ENCODE data around the gene KCNMA1.

The KCNMA1 gene

GRCh38 chr10:76990561-76990960 lies 647.0 kb downstream of the KCNMA1 start:
- no peak for DNase-seq (ENCODE audit: low read depth in 2 of 2)

GRCh38 chr10:76984559-76985443 lies 652.8 kb downstream of the KCNMA1 start:
- peak; percentile 42 to 44 for DNase-seq (ENCODE audit: low read depth in 2 of 2)

- no peak for DNase-seq (ENCODE audit: low read depth in 2 of 2)
Measured at GRCh38 chr10:76983624-76984023, 654.0 kb downstream of the KCNMA1 start.

DNA sequence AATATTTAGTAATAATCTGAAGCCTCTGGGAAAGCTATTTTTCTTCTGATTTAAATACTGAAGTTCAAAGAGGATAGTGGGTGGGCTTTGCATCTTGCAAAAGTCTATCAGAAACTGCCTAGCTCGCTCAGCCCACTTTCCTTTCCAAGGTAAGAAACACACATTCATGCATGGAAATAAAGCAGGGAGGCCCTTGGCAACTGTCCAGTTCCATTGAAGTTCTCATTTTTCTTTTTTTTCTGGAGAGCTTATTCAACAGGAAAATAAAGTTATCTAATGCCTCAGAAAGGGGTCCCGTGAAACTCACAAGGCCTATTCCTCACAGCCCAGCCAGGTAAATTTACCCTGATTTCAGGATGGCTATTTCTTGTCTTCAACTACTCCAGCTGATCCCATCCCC lies 654.9 kb downstream of the KCNMA1 start:
- DNase-seq (ENCODE audit: low read depth in 2 of 2), result no peak

- DNase-seq (ENCODE audit: low read depth in 2 of 2), result no peak
Measured at GRCh38 chr10:76981251-76981650, 656.4 kb downstream of the KCNMA1 start.

DNA sequence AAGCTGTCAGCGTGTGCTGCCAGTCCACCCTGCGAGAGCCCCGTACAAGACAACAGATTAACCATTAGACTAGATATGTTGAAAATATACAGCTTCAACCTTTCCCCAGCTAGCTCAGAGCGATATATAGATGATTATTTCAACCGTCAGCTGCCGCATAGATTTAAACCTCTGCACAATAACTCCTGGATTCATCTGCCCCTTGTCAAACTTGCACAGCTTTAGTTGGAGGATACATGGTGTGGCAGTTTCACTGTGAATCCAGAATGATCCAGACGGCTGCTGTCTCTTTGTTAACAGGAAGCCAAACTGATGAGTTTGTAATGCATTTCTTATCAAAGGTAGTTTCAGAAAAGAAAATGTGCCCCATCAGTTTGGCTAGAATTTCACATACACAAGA lies 659.7 kb downstream of the KCNMA1 start:
- no peak for DNase-seq (ENCODE audit: low read depth in 2 of 2)

DNA sequence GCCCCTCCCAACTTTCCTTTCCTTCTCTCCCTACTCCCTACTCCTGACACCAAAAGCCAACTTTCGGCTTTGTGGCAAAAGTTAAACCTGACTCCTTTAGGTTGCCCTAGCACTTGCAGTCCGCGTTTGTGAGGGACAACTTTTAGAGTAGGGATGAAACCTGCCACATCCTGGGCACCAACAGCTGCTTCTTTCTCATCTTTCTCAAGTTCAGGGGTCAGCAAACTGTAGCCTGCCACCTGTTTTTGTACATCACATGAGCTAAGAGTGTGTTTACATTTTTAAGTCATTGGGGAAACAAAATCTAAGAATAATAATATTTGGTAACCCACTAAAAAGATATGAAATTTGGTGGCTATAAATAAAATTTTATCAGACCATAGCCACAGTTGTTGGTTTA lies 660.6 kb downstream of the KCNMA1 start:
- no peak for DNase-seq (ENCODE audit: low read depth in 2 of 2)

- no peak for DNase-seq (ENCODE audit: low read depth in 2 of 2)
Measured at GRCh38 chr10:76976142-76976541, 661.5 kb downstream of the KCNMA1 start.

DNA sequence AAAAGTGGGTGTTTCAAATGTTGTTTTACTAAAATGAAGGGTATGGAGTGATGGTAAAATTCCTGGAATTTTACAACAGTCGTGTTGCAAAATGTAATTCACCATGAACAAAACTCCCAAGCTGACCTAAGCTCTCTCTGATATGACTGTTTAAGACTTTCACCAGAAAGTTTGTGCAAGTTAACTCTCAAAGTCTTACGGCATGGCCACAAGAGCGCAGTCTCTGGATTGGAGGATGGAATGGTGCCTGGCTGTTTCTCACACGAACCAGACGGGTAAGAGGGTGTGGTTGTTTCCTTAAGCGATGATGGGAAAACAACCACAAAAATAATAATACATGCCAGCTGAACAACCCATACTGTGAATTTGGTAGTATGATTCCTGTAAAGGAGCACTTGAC lies 662.5 kb downstream of the KCNMA1 start:
- no peak for DNase-seq (ENCODE audit: low read depth in 2 of 2)

DNA sequence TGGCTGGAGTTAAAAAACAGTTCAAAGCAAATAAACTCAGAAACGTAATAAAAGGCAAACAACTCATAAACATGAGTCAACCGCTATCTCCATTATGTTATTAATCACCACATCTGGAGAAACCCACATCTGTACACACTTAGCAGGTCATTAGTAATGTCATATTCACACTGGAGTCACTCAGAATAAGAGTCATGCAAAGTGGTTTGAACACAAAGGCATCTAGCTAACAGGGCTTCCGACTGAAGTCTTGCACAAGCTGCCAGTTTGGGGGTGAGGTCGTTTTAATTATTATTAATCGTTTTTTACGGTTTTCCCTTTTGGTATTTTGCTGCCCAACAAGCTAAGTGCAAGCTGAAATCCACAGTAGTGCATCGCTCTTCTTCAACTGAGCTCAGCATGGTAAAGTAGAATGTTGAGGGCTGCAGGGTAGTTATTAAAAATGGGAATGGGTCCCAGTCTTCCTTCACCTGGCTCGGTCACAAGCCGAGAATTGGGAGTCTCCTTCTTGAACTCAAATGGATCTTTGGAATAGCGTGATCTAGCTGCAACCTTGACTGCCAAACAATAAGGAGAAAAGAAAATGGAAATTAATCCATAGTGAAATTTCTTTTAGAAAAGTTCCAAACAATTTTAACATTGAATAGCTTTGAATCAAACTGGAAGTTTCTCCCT lies 663.5 kb downstream of the KCNMA1 start:
- peak; percentile 64 to 73 for DNase-seq (ENCODE audit: low read depth in 2 of 2)

DNA sequence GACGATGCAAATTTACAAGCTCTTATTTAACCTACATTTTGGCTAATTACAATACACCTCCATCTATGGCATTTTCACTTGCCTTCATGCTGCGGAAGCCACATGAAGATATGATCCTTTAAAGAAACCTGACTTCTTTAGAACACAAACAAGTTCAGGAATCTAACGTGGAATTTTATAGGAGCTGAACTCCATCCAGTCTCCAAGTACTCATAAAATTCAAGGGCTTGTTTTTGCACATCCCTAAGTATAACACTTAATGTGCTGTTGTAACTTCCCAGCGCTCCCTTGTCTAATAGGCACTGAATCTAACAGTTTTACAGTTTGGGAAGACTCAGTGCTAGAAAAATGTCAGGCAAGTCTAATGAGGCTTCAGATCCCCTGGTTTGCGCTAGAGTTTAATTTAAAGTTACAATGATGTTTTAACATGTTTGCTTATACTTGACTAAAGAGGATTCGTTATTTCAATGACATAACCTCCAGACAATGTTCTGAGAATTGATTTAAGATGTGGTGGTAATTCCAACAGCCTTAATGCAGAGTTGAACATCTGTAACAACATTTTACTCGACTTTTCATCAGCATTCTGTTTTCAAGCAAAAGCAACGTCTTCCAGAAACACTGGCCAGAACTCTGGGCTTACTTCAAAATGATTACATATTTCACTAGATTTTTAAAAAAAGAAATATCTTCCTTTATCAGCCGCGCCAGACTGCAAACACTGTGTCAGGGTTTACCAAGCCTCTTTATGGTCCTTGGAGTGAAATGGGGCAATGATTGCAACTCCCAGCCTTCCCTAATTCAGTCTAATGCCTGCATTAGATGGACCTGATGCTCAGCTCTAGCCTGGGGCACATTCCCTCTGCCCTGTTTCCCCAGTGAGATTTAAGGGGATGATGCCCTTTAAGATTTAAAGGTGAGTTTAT lies 664.3 kb downstream of the KCNMA1 start:
- DNase-seq (ENCODE audit: low read depth in 2 of 2), result peak; percentile 83 to 89

DNA sequence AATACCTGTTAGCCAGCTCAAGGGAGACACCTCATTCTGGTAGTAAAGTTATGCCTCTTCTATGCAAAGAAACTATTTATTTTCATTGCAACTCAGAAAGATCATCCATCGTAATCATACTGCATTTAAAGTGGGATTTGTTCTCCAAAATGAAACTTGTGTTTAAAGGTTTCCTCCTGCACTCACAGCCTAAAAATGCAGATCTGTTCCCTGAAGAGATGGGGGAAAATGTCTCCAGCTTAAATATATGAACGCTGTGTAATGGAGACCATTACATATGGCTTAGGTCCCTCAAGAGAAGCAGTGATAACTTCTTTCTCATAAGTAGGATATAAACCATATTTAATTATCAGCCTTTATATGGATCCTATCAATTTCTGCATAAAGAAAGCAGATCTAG lies 665.1 kb downstream of the KCNMA1 start:
- no peak for DNase-seq (ENCODE audit: low read depth in 2 of 2)

DNA sequence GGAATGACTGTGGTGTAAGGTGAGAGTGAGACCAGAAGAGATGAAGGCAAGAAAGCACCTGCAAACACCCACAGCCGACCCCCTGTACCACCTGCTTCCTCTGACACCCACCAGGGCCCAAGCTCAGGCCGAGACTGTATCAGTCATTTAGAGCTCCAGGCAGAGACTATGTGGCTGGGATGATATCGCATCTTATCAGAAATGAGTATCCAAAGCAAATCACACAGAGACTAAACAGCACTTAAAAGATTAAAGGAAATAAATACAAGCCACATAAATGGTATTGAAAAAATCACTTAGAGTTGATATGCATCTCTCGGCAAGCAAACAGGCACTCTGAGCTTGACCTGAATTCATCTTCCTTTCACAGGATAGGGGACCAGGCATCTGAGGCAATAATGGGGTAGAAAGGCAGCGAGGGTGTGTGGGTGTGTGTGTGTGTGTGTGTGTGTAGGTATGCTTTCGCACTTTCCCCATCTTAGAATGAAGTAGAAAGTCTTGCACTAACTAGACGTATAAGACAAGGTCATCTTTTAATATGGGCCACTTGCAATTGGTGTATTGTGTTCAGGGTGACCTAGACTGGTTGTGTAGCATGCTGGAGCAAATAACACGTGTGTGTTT lies 665.9 kb downstream of the KCNMA1 start:
- DNase-seq (ENCODE audit: low read depth in 2 of 2), result no peak

DNA sequence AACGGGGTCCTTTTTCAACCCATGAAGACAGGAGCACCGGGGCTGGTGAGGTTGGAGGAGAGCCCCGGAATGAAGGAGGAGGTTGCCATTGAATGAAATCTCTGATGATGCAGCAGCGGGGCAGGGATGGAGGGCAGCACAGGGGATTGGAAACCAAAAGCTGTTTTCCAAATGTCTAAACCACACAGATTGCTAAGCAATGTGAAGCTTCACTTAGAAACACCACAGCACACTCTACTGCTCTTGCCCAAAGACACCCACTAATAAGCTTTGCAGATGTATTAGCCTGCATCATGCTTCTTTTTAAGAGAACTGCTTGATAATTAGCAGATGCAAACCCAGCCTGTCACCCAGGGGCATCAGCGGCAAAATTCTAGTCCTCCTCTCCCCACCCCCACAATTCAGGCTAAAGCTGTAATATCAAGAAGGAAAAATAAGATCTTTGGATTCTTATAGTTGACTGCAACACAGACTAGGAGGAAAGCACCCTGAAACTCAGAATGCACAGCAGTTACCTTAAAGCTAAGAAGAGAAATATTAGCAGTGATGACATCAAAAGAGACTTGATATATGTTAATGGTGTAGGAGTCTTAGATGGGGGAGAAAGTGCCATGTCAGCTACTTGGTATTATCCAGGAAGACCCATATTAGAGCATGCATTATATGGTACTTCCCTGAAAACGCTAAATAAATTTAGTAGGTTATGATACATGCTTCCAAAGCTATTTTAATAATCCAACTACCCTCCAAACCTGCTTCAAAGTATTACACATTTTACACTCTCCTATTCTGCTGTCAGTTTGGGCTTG lies 666.7 kb downstream of the KCNMA1 start:
- DNase-seq (ENCODE audit: low read depth in 2 of 2), result no peak

GRCh38 chr10:76969366-76969948 lies 668.2 kb downstream of the KCNMA1 start:
- DNase-seq (ENCODE audit: low read depth in 2 of 2), result no peak

- DNase-seq (ENCODE audit: low read depth in 2 of 2), result no peak
Measured at GRCh38 chr10:76968483-76968882, 669.1 kb downstream of the KCNMA1 start.

- peak; percentile 76 for DNase-seq (ENCODE audit: low read depth in 2 of 2)
Measured at GRCh38 chr10:76962851-76963250, 674.8 kb downstream of the KCNMA1 start.

- DNase-seq (ENCODE audit: low read depth in 2 of 2), result no peak
Measured at GRCh38 chr10:76961841-76962240, 675.8 kb downstream of the KCNMA1 start.

DNA sequence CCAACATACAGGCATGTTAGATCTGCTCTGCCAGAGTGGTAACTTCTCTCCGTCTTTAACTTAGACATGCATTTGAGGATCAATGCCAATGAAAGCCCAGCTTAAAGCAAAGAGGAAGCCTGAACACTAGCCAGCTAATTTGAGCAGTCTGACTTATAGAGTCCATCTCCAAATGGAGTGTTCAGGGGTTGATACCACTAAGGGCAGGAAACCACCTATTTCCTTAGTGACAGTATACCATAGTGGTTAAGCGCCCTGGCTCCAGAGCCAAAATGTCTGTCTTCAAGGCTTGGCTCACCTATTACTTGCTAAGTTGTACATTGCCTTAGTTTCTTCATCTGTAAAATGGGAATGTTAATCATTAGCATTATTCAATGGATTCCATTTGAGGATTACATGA lies 678.5 kb downstream of the KCNMA1 start:
- no peak for DNase-seq (ENCODE audit: low read depth in 2 of 2)

GRCh38 chr10:76954838-76955237 lies 682.8 kb downstream of the KCNMA1 start:
- DNase-seq (ENCODE audit: low read depth in 2 of 2), result no peak

Measured in fibroblast of skin of left quadriceps (primary cell).